Ectodermal cell (in vitro differentiated cells): ENCODE measurements around the gene COL6A1.

Experiments used
- H3K27ac ChIP-seq: 2 replicates; pipeline ENCODE4 v1.7.0; 2013; ENCODE audit warnings: mild to moderate bottlenecking, low read depth, low read length; ENCODE audit not compliant: insufficient read depth, poor library complexity, severe bottlenecking
- H3K27me3 ChIP-seq: 2 replicates; pipeline ENCODE4 v1.7.0; 2013; ENCODE audit warnings: mild to moderate bottlenecking, low read length; ENCODE audit not compliant: insufficient read depth, control insufficient read depth, poor library complexity, severe bottlenecking
- H3K36me3 ChIP-seq: one replicate; pipeline ENCODE4 v1.7.0; 2013; ENCODE audit warnings: low read length; ENCODE audit not compliant: control insufficient read depth, insufficient read depth
- H3K4me1 ChIP-seq: one replicate; pipeline ENCODE4 v1.7.0; 2013; ENCODE audit warnings: low read length; ENCODE audit not compliant: control insufficient read depth, insufficient read depth
- H3K4me3 ChIP-seq: 2 replicates; pipeline ENCODE4 v1.7.0; 2013; ENCODE audit warnings: low read depth, low read length, control low read depth; ENCODE audit not compliant: insufficient read depth
- H3K9me3 ChIP-seq: 2 replicates; pipeline ENCODE4 v1.7.0; 2013; ENCODE audit warnings: mild to moderate bottlenecking, low read length, moderate library complexity; ENCODE audit not compliant: control insufficient read depth
- WGBS, 2 experiments: methylation state at CpG; one replicate each; pipeline ENCODE4 v1.1.7; 2013; ENCODE audit warnings: missing lambda C conversion rate in 2 of 2; 5-methylcytosine and 5-hydroxymethylcytosine counted together

The COL6A1 gene

GRCh38 chr21:46018615-46019014, 37.0 kb downstream of the COL6A1 start:
- Histone ChIP-seq H3K36me3 (no peaks in the 10 kb centered on the region), H3K27me3 (no peaks in the 10 kb centered on the region), H3K4me3 (no peak overlapping the region), H3K9me3 (no peaks in the 10 kb centered on the region), H3K27ac (no peak overlapping the region), H3K4me1 (peaks cover 2% of the 10 kb centered on the region)
- WGBS, 2 experiments: 87 to 97% methylated on average over 3 of the region's 3 CpGs

GRCh38 chr21:46020581-46020980, 39.0 kb downstream of the COL6A1 start:
- 93 to 96% methylated on average over 6 of the region's 6 CpGs for WGBS, 2 experiments
- Histone ChIP-seq H3K27ac (no peak overlapping the region), H3K9me3 (no peaks in the 10 kb centered on the region), H3K27me3 (no peaks in the 10 kb centered on the region), H3K4me1 (peaks cover 4% of the 10 kb centered on the region), H3K4me3 (no peak overlapping the region), H3K36me3 (no peaks in the 10 kb centered on the region)

DNA sequence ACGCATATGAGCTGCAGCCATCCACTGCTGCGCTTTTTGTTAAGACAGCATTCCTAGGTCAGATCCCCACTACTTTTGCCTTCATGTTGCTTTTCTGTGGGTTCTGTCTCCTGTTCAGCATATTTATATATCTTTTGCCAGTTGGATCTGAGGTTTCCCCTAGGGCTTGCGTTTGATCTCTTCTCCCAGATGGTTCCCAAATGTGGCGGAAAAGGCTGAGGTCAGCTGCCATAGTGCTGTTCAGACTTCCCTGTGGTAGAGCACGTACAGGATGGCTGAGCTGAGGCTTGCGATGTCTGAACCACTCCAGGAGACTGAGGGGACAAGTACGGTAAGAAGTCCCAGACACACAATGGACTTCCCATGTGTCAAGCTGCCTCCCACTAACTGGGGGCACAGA, 39.8 kb downstream of the COL6A1 start:
- H3K27me3 ChIP-seq: no peaks in the 10 kb centered on the region
- no peaks in the 10 kb centered on the region for H3K36me3 ChIP-seq
- H3K4me3 ChIP-seq: no peak overlapping the region
- H3K4me1 ChIP-seq: peaks cover 4% of the 10 kb centered on the region
- H3K9me3 ChIP-seq: no peaks in the 10 kb centered on the region
- 91 to 98% methylated on average over 7 of the region's 7 CpGs for WGBS, 2 experiments
- no peak overlapping the region for H3K27ac ChIP-seq

GRCh38 chr21:46021978-46022544, 40.5 kb downstream of the COL6A1 start:
- Histone ChIP-seq H3K36me3 (no peaks in the 10 kb centered on the region), H3K4me1 (peaks cover 4% of the 10 kb centered on the region), H3K27ac (no peak overlapping the region), H3K9me3 (no peaks in the 10 kb centered on the region), H3K27me3 (no peaks in the 10 kb centered on the region), H3K4me3 (no peak overlapping the region)
- 95% methylated on average over 23 of the region's 23 CpGs for WGBS, 2 experiments

- H3K36me3 ChIP-seq: no peaks in the 10 kb centered on the region
- WGBS, 2 experiments: 94 to 96% methylated on average over 36 of the region's 36 CpGs
- H3K9me3 ChIP-seq: no peaks in the 10 kb centered on the region
- H3K27me3 ChIP-seq: no peaks in the 10 kb centered on the region
- no peak overlapping the region for H3K27ac ChIP-seq
- H3K4me3 ChIP-seq: no peak overlapping the region
- peaks cover 4% of the 10 kb centered on the region for H3K4me1 ChIP-seq
These were observed 41.3 kb downstream of the COL6A1 start for GRCh38 chr21:46022551-46023525.

DNA sequence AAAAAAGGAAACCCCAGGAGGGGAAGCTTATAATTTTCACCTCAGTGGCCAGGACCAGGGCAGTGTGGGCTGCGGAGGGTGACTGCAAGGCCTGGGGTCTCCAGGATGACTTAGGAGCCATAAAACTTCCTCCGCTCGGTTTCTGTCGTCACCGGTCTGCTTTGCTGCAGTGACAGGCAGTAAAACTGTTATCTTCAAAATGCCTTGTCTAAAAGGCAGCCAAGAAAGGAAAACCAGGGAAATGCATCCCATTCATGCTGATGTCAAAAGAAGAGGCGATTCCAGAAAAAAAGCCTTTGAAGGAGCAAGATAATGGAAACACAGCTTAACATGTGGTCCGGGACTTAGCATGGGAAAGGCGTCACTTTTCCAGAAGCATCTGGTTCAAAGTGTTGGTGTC, 42.0 kb downstream of the COL6A1 start:
- Histone ChIP-seq H3K4me3 (no peak overlapping the region), H3K36me3 (no peaks in the 10 kb centered on the region), H3K9me3 (no peaks in the 10 kb centered on the region), H3K27me3 (no peaks in the 10 kb centered on the region), H3K27ac (no peak overlapping the region), H3K4me1 (peaks cover 4% of the 10 kb centered on the region)
- WGBS, 2 experiments: 83 to 93% methylated on average over 8 of the region's 8 CpGs

- Histone ChIP-seq H3K4me1 (peaks cover 4% of the 10 kb centered on the region), H3K27me3 (no peaks in the 10 kb centered on the region), H3K36me3 (no peaks in the 10 kb centered on the region), H3K4me3 (no peak overlapping the region), H3K9me3 (peaks cover under 1% of the 10 kb centered on the region), H3K27ac (no peak overlapping the region)
- WGBS, 2 experiments: 93 to 100% methylated on average over 3 of the region's 3 CpGs
These were observed 42.6 kb downstream of the COL6A1 start for GRCh38 chr21:46024141-46024540.

DNA sequence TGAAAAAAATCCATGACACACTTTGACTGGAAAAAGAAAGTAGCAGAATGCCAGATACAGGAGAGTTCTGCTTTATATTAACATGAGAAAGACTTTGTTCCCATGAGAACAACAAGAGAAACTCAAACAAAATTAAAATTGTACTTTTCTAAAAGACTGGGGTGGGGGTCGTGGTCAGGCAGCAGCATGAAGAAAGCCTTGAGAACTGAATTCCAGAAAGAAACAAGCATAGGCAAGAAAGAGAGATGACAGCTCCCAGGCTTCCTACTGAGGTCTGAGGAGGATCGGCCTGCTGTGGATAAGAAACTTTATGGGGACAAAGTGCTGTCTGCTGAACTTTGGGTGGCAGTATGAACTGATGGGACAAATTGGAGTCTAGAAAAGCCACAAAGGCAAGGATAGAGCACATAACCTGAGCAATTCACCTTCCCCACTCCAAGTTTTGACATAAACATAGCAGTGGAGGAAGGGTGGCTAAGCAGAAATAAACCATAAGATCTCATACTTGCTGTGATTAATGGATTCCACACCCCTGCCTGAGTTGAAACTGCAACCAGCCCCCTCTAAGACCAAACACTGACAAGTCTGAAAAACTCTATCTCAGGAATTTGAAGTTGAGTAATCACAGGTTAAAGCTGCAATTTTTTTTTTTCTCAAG, 43.7 kb downstream of the COL6A1 start:
- H3K9me3 ChIP-seq: peaks cover 3% of the 10 kb centered on the region
- 69% methylated on average over 2 of the region's 2 CpGs for WGBS, 2 experiments
- H3K4me1 ChIP-seq: peaks cover 4% of the 10 kb centered on the region
- H3K36me3 ChIP-seq: no peaks in the 10 kb centered on the region
- H3K4me3 ChIP-seq: no peak overlapping the region
- no peak overlapping the region for H3K27ac ChIP-seq
- no peaks in the 10 kb centered on the region for H3K27me3 ChIP-seq

DNA sequence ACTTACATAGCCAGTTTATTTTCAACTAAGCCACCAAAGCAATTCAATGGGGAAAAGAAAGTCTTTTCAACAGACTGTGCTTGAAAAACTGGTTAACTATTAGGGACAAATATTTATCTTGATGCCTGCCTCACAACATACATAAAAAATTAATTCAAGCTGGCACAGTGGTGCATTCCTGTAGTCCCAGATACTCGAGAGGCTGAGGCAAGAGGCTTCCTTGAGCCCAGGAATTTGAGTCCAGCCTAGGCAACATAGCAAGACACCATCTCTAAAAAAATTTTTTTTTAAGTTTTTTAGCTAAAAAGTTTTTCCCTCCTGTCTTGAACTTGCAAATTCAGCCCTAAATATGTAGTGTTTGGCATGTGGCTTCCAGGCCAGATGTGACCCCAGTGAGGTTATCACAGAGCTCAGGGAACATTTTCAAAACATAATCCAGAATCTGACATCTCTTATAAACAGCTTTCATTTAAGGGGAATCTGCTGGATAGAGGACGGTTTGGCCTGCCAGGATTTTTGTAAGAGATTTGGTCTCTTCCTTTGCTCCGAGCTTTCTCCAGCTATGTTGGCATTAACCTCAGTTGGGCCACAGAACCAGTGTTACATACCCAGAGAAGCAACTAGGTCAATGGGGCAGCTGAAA, 46.4 kb downstream of the COL6A1 start:
- H3K27ac ChIP-seq: no peak overlapping the region
- H3K36me3 ChIP-seq: no peaks in the 10 kb centered on the region
- H3K4me1 ChIP-seq: peaks cover 4% of the 10 kb centered on the region
- WGBS, 2 experiments: 86 to 92% methylated on average over 3 of the region's 3 CpGs
- H3K9me3 ChIP-seq: peaks cover 3% of the 10 kb centered on the region
- H3K27me3 ChIP-seq: no peaks in the 10 kb centered on the region
- no peak overlapping the region for H3K4me3 ChIP-seq
